ENCODE measurements around the gene ZNF30.

DNA sequence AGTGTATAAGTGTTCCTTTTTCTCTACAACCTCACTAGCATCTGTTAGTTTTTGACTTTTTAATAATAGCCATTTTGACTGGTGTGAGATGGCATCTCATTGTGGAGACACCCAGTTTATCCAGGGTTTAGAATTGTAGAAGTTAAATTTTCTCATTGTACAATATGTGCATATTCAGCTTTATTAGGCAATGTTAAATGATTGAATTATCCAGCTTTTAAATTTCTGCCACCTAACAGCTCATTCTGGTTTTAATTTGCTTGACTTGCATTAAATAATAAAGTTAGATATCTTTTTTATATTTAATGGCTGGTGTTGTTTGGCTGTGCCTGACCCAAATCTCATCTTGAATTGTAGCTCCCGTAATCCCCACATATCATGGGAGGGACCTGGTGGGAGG is 46.7 kb upstream of the ZNF30 start:
- TF ChIP-seq, protein P1, sequence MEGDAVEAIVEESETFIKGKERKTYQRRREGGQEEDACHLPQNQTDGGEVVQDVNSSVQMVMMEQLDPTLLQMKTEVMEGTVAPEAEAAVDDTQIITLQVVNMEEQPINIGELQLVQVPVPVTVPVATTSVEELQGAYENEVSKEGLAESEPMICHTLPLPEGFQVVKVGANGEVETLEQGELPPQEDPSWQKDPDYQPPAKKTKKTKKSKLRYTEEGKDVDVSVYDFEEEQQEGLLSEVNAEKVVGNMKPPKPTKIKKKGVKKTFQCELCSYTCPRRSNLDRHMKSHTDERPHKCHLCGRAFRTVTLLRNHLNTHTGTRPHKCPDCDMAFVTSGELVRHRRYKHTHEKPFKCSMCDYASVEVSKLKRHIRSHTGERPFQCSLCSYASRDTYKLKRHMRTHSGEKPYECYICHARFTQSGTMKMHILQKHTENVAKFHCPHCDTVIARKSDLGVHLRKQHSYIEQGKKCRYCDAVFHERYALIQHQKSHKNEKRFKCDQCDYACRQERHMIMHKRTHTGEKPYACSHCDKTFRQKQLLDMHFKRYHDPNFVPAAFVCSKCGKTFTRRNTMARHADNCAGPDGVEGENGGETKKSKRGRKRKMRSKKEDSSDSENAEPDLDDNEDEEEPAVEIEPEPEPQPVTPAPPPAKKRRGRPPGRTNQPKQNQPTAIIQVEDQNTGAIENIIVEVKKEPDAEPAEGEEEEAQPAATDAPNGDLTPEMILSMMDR (IDR thresholded peaks at IDR 0.05; ENCODE audit: low read depth, low read length): no peak
- TF ChIP-seq EZH2phosphoT487 (IDR thresholded peaks at IDR 0.05; ENCODE audit: low read depth): no peak
